T-helper 2 cell (primary cell): ENCODE results near the gene ZNF727.
"Not testable (repeated sequence)": the region's sequence is repeated elsewhere in the genome, so short reads cannot be mapped to it uniquely, and the experiment has no call there.

Experiments
- DNase-seq, 5 experiments: peaks; one replicate each; pipeline versions ENCODE4 v3.0.0 to v3.0.0-alpha.2; 2012 to 2022
- total RNA-seq, 2 donors: gene quantifications; one replicate each; lab custom pipeline; 2026; lab: John Stamatoyannopoulos, UW

Gene ZNF727
- total RNA-seq = 0.62 to 1.8 reads per million in 2 donors

- DNase-seq = peak in 1 of 5 experiments; percentile 31
Observed at GRCh38 chr7:64045301-64046040, at the start of gene ZNF727. TSS of gene ZNF727 (plus strand) at chr7:64045434. CDS start at chr7:64045622, 188 bp downstream.

GRCh38 chr7:63998549-63998948, 46.7 kb upstream of the ZNF727 start, which contains the start of gene ZNF722:
TSS of gene ZNF722 (plus strand) at chr7:63998849. CDS start at chr7:63998962, 113 bp downstream.
- no peak for DNase-seq

GRCh38 chr7:64015496-64015895, 29.7 kb upstream of the ZNF727 start:
- DNase-seq = not testable (repeated sequence)

- DNase-seq = no peak
Observed at GRCh38 chr7:64035388-64035787, 9.8 kb upstream of the ZNF727 start.

- DNase-seq = no peak
Observed at GRCh38 chr7:64037095-64037494, 8.1 kb upstream of the ZNF727 start.

GRCh38 chr7:64046041-64046389, 781 bp downstream of the ZNF727 start:
- DNase-seq = no peak

GRCh38 chr7:64077837-64078698, 32.8 kb downstream of the ZNF727 start:
- DNase-seq = not testable (repeated sequence)

- no peak for DNase-seq
Observed at GRCh38 chr7:64078699-64078994, 33.4 kb downstream of the ZNF727 start.

- DNase-seq = no peak
Observed at GRCh38 chr7:64087501-64087900, 42.3 kb downstream of the ZNF727 start.

GRCh38 chr7:64088863-64089262, 43.6 kb downstream of the ZNF727 start:
- DNase-seq = not testable (repeated sequence)
